ENCODE results near the gene CNTN5.

The CNTN5 gene

GRCh38 chr11:99452075-99452474, 431.3 kb downstream of the CNTN5 start:
- TF ChIP-seq RAD21 (IDR thresholded peaks at IDR 0.05; ENCODE audit: low read depth) (no peak), USF1 (IDR thresholded peaks at IDR 0.05) (no peak), EP300 (IDR thresholded peaks at IDR 0.05; ENCODE audit: borderline replicate concordance) (no peak), CREB1 (IDR thresholded peaks at IDR 0.05; ENCODE audit: low read depth) (no peak)

- TF ChIP-seq EP300 (IDR thresholded peaks at IDR 0.05; ENCODE audit: borderline replicate concordance) = no peak
These were observed 441.2 kb downstream of the CNTN5 start for GRCh38 chr11:99461913-99462312.

- TF ChIP-seq REST (IDR thresholded peaks at IDR 0.05; ENCODE audit: low read depth) = no peak
- TF ChIP-seq TEAD4 (IDR thresholded peaks at IDR 0.05) = no peak
- TF ChIP-seq TAF1 (IDR thresholded peaks at IDR 0.05; ENCODE audit: low read depth) = no peak
- TF ChIP-seq USF1 (IDR thresholded peaks at IDR 0.05) = no peak
- no peak for TF ChIP-seq NFIC (IDR thresholded peaks at IDR 0.05)
- TF ChIP-seq ZBTB7A (IDR thresholded peaks at IDR 0.05; ENCODE audit: low read depth) = no peak
These were observed 444.2 kb downstream of the CNTN5 start for GRCh38 chr11:99464985-99465384.

GRCh38 chr11:99489581-99489980, 468.8 kb downstream of the CNTN5 start:
- TF ChIP-seq FOXM1 (IDR thresholded peaks at IDR 0.05; ENCODE audit: borderline replicate concordance, low read depth) = no peak
- no peak for TF ChIP-seq CREB1 (IDR thresholded peaks at IDR 0.05; ENCODE audit: low read depth)
- no peak for TF ChIP-seq CEBPB (IDR thresholded peaks at IDR 0.05)
- TF ChIP-seq USF1 (IDR thresholded peaks at IDR 0.05) = no peak

- TF ChIP-seq REST (IDR thresholded peaks at IDR 0.05; ENCODE audit: low read depth) = no peak
- TF ChIP-seq CREB1 (IDR thresholded peaks at IDR 0.05; ENCODE audit: low read depth) = no peak
- no peak for TF ChIP-seq CEBPB (IDR thresholded peaks at IDR 0.05)
- no peak for TF ChIP-seq FOXM1 (IDR thresholded peaks at IDR 0.05; ENCODE audit: borderline replicate concordance, low read depth)
- TF ChIP-seq TEAD4 (IDR thresholded peaks at IDR 0.05) = no peak
- TF ChIP-seq NFIC (IDR thresholded peaks at IDR 0.05) = no peak
- no peak for TF ChIP-seq TCF12 (IDR thresholded peaks at IDR 0.05; ENCODE audit: low read depth)
- no peak for TF ChIP-seq YY1 (IDR thresholded peaks at IDR 0.05; ENCODE audit: low read depth)
- no peak for TF ChIP-seq MAX (IDR thresholded peaks at IDR 0.05)
- TF ChIP-seq EGR1 (IDR thresholded peaks at IDR 0.05) = no peak
- no peak for TF ChIP-seq EP300 (IDR thresholded peaks at IDR 0.05; ENCODE audit: borderline replicate concordance)
- no peak for TF ChIP-seq TAF1 (IDR thresholded peaks at IDR 0.05; ENCODE audit: low read depth)
- no peak for TF ChIP-seq ZBTB7A (IDR thresholded peaks at IDR 0.05; ENCODE audit: low read depth)
- no peak for TF ChIP-seq RAD21 (IDR thresholded peaks at IDR 0.05; ENCODE audit: low read depth)
- no peak for TF ChIP-seq USF1 (IDR thresholded peaks at IDR 0.05)
These were observed 473.3 kb downstream of the CNTN5 start for GRCh38 chr11:99494065-99494464.

GRCh38 chr11:99501655-99502054, 480.9 kb downstream of the CNTN5 start:
- TF ChIP-seq YY1 (IDR thresholded peaks at IDR 0.05; ENCODE audit: low read depth) (no peak), ZBTB7A (IDR thresholded peaks at IDR 0.05; ENCODE audit: low read depth) (no peak), MAX (IDR thresholded peaks at IDR 0.05) (no peak), USF1 (IDR thresholded peaks at IDR 0.05) (no peak), EP300 (IDR thresholded peaks at IDR 0.05; ENCODE audit: borderline replicate concordance) (no peak), FOXM1 (IDR thresholded peaks at IDR 0.05; ENCODE audit: borderline replicate concordance, low read depth) (no peak), TAF1 (IDR thresholded peaks at IDR 0.05; ENCODE audit: low read depth) (no peak), TEAD4 (IDR thresholded peaks at IDR 0.05) (no peak), REST (IDR thresholded peaks at IDR 0.05; ENCODE audit: low read depth) (no peak), CEBPB (IDR thresholded peaks at IDR 0.05) (no peak), TCF12 (IDR thresholded peaks at IDR 0.05; ENCODE audit: low read depth) (no peak)

Measured in Ishikawa (cell line).